T-helper 1 cell treated with Interleukin-12 subunit alpha and Interleukin-12 subunit beta and Interleukin-4 antibody, amounts not matched to agents 30 μg/mL and 1 μg/mL, for 36 hours (primary cell): Measurements from ENCODE around the gene SLIT1.
A peak's percentile ranks its signal among the peaks of the same experiment; 100 is the strongest.

Experiments
- H3K27ac Mint-ChIP-seq: one replicate; pipeline ENCODE4 v1.8.0; 2021; ENCODE audit warnings: mild to moderate bottlenecking, mixed read lengths
- H3K27me3 Mint-ChIP-seq: one replicate; pipeline ENCODE4 v1.8.0; 2021; ENCODE audit warnings: low read depth, mixed read lengths
- H3K36me3 Mint-ChIP-seq: one replicate; pipeline ENCODE4 v1.8.0; 2021; ENCODE audit warnings: low read depth, mixed read lengths
- H3K4me1 Mint-ChIP-seq: one replicate; pipeline ENCODE4 v1.8.0; 2021; ENCODE audit warnings: low read depth, mixed read lengths
- H3K4me3 Mint-ChIP-seq: one replicate; pipeline ENCODE4 v1.8.0; 2021; ENCODE audit warnings: mild to moderate bottlenecking, moderate library complexity, mixed read lengths
- H3K9me3 Mint-ChIP-seq: one replicate; pipeline ENCODE4 v1.8.0; 2021; ENCODE audit warnings: mixed read lengths

Gene SLIT1

GRCh38 chr10:96988426-96988825 is 197.3 kb downstream of the SLIT1 start:
- Mint-ChIP-seq H3K27me3 (no peaks in the 10 kb centered on the region), H3K27ac (no peak overlapping the region), H3K9me3 (no peaks in the 10 kb centered on the region), H3K36me3 (no peaks in the 10 kb centered on the region), H3K4me3 (no peak overlapping the region), H3K4me1 (peaks cover 6% of the 10 kb centered on the region)

- H3K4me1 Mint-ChIP-seq, result peaks cover 6% of the 10 kb centered on the region
- H3K9me3 Mint-ChIP-seq, result no peaks in the 10 kb centered on the region
- no peak overlapping the region for H3K4me3 Mint-ChIP-seq
- no peaks in the 10 kb centered on the region for H3K27me3 Mint-ChIP-seq
- no peaks in the 10 kb centered on the region for H3K36me3 Mint-ChIP-seq
- H3K27ac Mint-ChIP-seq, result no peak overlapping the region
Observed at GRCh38 chr10:96987842-96988175, 197.9 kb downstream of the SLIT1 start.

- Mint-ChIP-seq H3K36me3 (peaks cover 1% of the 10 kb centered on the region), H3K9me3 (no peaks in the 10 kb centered on the region), H3K27ac (no peak overlapping the region), H3K4me3 (no peak overlapping the region), H3K4me1 (peaks cover 6% of the 10 kb centered on the region), H3K27me3 (no peaks in the 10 kb centered on the region)
Observed at GRCh38 chr10:96987141-96987841, 198.5 kb downstream of the SLIT1 start.

- H3K36me3 Mint-ChIP-seq, result peaks cover 5% of the 10 kb centered on the region
- peaks cover 6% of the 10 kb centered on the region for H3K4me1 Mint-ChIP-seq
- no peaks in the 10 kb centered on the region for H3K9me3 Mint-ChIP-seq
- H3K4me3 Mint-ChIP-seq, result no peak overlapping the region
- no peak overlapping the region for H3K27ac Mint-ChIP-seq
- H3K27me3 Mint-ChIP-seq, result no peaks in the 10 kb centered on the region
Observed at GRCh38 chr10:96986200-96986856, 199.4 kb downstream of the SLIT1 start.

GRCh38 chr10:96984541-96985131 is 201.1 kb downstream of the SLIT1 start:
- no peak overlapping the region for H3K27ac Mint-ChIP-seq
- peaks cover 12% of the 10 kb centered on the region for H3K36me3 Mint-ChIP-seq
- no peak overlapping the region for H3K4me3 Mint-ChIP-seq
- H3K9me3 Mint-ChIP-seq, result no peaks in the 10 kb centered on the region
- H3K27me3 Mint-ChIP-seq, result no peaks in the 10 kb centered on the region
- H3K4me1 Mint-ChIP-seq, result peaks cover 6% of the 10 kb centered on the region

- no peaks in the 10 kb centered on the region for H3K9me3 Mint-ChIP-seq
- peaks cover 13% of the 10 kb centered on the region for H3K36me3 Mint-ChIP-seq
- H3K27me3 Mint-ChIP-seq, result no peaks in the 10 kb centered on the region
- H3K4me1 Mint-ChIP-seq, result peaks cover 21% of the 10 kb centered on the region
- H3K4me3 Mint-ChIP-seq, result no peak overlapping the region
- H3K27ac Mint-ChIP-seq, result no peak overlapping the region
Observed at GRCh38 chr10:96982149-96982930, 203.4 kb downstream of the SLIT1 start.

GRCh38 chr10:96978621-96979154 is 207.1 kb downstream of the SLIT1 start:
- Mint-ChIP-seq H3K27ac (peak overlapping the region; percentile 88), H3K4me1 (peaks cover 15% of the 10 kb centered on the region), H3K27me3 (no peaks in the 10 kb centered on the region), H3K9me3 (no peaks in the 10 kb centered on the region), H3K4me3 (peak overlapping the region; percentile 47), H3K36me3 (peaks cover 17% of the 10 kb centered on the region)

GRCh38 chr10:96975136-96975535 is 210.6 kb downstream of the SLIT1 start:
- no peak overlapping the region for H3K27ac Mint-ChIP-seq
- no peaks in the 10 kb centered on the region for H3K9me3 Mint-ChIP-seq
- peaks cover 15% of the 10 kb centered on the region for H3K4me1 Mint-ChIP-seq
- H3K4me3 Mint-ChIP-seq, result no peak overlapping the region
- no peaks in the 10 kb centered on the region for H3K27me3 Mint-ChIP-seq
- peaks cover 5% of the 10 kb centered on the region for H3K36me3 Mint-ChIP-seq

GRCh38 chr10:96973809-96974747 is 211.7 kb downstream of the SLIT1 start:
- Mint-ChIP-seq H3K27ac (no peak overlapping the region), H3K27me3 (no peaks in the 10 kb centered on the region), H3K9me3 (no peaks in the 10 kb centered on the region), H3K4me1 (peaks cover 12% of the 10 kb centered on the region), H3K4me3 (no peak overlapping the region), H3K36me3 (peaks cover 5% of the 10 kb centered on the region)

GRCh38 chr10:96972264-96972663 is 213.5 kb downstream of the SLIT1 start:
- H3K4me1 Mint-ChIP-seq, result no peaks in the 10 kb centered on the region
- H3K27me3 Mint-ChIP-seq, result no peaks in the 10 kb centered on the region
- H3K36me3 Mint-ChIP-seq, result peaks cover 4% of the 10 kb centered on the region
- no peaks in the 10 kb centered on the region for H3K9me3 Mint-ChIP-seq
- no peak overlapping the region for H3K27ac Mint-ChIP-seq
- H3K4me3 Mint-ChIP-seq, result no peak overlapping the region

- no peak overlapping the region for H3K27ac Mint-ChIP-seq
- no peak overlapping the region for H3K4me3 Mint-ChIP-seq
- no peaks in the 10 kb centered on the region for H3K4me1 Mint-ChIP-seq
- H3K36me3 Mint-ChIP-seq, result peaks cover 3% of the 10 kb centered on the region
- H3K9me3 Mint-ChIP-seq, result no peaks in the 10 kb centered on the region
- no peaks in the 10 kb centered on the region for H3K27me3 Mint-ChIP-seq
Observed at GRCh38 chr10:96971324-96971723, 214.4 kb downstream of the SLIT1 start.

- no peaks in the 10 kb centered on the region for H3K27me3 Mint-ChIP-seq
- no peak overlapping the region for H3K27ac Mint-ChIP-seq
Observed at GRCh38 chr10:96968682-96969423, 216.9 kb downstream of the SLIT1 start.

GRCh38 chr10:96967847-96968246 is 217.9 kb downstream of the SLIT1 start:
- H3K4me1 Mint-ChIP-seq, result no peaks in the 10 kb centered on the region
- no peak overlapping the region for H3K27ac Mint-ChIP-seq
- peaks cover 1% of the 10 kb centered on the region for H3K36me3 Mint-ChIP-seq
- no peaks in the 10 kb centered on the region for H3K9me3 Mint-ChIP-seq
- H3K4me3 Mint-ChIP-seq, result no peak overlapping the region
- no peaks in the 10 kb centered on the region for H3K27me3 Mint-ChIP-seq

More at GRCh38 chr10:96968682-96969423, 216.9 kb downstream of the SLIT1 start:
- Mint-ChIP-seq H3K36me3 (peaks cover 2% of the 10 kb centered on the region), H3K9me3 (no peaks in the 10 kb centered on the region), H3K4me3 (no peak overlapping the region), H3K4me1 (no peaks in the 10 kb centered on the region)
